Inflammatory macrophage treated with lipopolysaccharide for 4 hours (primary cell): ENCODE measurements around the gene GOLT1B.
A peak's percentile ranks its signal among the peaks of the same experiment; 100 is the strongest.
"Not testable (repeated sequence)": the region's sequence is repeated elsewhere in the genome, so short reads cannot be mapped to it uniquely, and the experiment has no call there.

ENCODE experiments used
- DNase-seq: peaks from one replicate; pipeline ENCODE4 v3.0.0-alpha.2; 2020

GOLT1B gene

DNA sequence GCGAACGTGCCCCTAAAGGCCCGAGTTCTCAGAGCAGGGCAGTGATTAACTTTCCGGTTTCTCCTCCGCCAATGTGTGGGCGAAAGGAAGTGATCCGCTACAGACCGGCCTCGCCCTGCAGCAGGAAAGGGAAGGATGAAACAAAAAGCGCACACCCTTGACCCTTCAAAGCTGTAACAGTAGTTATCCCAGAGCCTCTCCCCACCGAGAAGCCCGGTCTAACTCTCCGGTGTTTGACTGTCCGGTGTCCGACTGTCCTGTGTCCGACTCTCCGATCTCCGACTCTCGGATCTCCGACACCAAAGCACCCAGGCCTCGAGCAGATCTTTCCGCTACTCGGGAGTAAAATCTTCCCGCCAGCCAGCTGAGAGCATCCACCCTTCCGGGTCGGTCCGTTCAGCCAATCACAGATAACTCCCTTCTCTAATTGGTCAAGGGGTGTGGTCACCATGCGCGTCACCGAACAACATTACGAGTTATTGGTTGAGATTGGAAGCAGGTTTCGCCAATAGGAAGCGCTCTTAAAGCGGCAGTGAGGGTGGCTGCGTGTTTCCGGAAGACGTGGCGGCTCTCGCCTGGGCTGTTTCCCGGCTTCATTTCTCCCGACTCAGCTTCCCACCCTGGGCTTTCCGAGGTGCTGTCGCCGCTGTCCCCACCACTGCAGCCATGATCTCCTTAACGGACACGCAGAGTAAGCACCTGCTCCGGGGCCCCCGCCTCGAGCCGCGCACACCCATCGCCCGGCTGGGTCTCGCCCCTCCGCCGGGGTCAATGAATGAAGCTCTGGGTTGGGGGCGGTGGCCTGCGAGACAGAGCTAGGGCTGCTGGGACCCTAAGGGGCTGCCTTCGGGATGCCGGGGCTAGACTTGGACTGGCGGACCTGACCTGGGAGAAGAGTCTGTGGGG, at the start of gene GOLT1B, which contains the start of gene RECQL:
Gene GOLT1B (plus strand): TSS at position 532 of the 906 bp plus-strand sequence. CDS start 135 bp downstream, at position 667.
Gene RECQL (minus strand): TSS at position 378 of the 906 bp plus-strand sequence. CDS start 2,065 bp downstream, outside the sequence.
- peak; percentile 98 for DNase-seq

DNA sequence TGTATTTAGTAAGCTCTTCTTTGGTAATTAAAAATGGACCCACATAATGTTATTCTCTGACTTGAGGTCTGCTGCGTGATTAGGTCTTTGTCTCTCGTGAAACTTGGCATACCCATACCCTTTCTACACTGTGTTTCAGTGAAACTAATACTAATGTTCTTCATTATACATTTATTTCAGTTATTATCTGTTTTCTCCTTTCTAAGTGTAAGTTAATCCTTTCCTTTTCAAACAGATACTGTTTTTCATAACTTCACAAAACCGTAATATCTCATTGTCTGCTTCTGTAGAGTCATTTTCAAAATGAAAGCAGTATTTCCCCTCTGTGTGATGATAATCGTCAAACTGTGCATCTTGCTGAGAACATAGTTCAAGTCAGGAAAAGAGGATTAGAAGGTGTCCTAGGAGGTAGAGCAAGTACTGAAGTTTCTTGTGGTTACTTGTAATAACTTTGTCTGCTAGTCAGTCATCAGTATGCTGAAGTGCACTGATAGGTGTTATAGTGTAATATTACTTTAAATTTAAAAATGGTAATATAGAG, 48.2 kb upstream of the GOLT1B start:
- no peak for DNase-seq

DNA sequence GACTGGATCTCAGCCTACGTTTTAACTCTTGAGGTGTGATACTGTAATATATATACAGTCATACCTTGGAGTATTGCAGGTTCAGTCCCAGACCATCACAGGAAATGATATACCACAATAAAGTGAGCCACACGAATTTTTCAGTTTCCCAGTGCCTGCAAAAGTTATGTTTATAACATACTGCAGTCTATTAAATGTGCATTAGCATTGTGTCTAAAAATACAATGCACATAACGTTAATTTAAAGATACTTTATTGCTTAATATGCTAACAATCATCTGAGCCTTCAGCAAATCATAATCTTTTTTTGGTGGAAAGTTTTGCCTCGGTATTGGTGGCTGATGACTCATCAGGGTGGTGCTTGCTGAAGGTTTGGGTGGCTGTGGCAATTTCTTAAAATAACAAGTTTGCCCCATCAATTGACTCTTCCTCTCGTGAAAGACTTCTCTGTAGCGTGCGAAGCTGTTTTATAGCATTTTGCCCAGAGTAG, 45.3 kb upstream of the GOLT1B start:
- peak; percentile 74 for DNase-seq

GRCh38 chr12:21459474-21459873, 42.1 kb upstream of the GOLT1B start:
- no peak for DNase-seq

DNA sequence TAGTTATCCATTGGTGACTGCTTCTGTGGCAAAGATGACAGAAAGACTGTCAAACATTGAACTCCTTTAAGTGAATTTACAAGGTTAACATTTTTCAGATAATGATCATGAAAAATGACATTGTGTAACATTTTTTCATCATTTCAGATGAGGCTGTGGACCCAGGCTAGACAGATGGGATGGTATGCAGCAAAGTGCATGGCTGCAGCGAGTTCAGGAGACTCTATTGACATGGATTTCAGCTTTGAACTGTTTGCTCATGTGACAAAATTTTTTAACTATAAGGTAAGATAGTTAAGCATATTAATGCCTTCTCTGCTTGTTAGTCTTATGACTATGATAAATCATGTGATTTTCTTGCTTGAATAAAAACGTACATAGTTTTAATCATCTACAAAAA, 34.3 kb upstream of the GOLT1B start:
- not testable (repeated sequence) for DNase-seq

DNA sequence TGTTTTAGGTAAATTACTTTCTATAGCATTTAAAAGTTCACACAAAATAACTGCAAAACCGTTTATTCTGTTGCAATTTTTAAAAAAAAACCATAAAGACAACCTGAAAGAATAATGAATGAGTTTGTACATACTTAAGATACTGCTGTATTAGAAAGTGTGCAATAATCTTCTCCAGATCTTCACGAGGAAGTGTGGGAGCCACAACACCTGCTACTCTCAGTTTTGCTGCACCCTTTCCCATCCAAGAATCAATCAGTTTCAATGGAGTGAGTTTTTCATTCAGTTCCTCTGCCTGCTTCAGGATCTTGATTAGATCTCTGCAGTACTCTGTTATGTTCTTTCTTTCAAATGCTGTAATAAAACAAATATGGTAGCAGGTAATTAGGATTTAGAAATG, 30.3 kb upstream of the GOLT1B start:
- DNase-seq: no peak

DNA sequence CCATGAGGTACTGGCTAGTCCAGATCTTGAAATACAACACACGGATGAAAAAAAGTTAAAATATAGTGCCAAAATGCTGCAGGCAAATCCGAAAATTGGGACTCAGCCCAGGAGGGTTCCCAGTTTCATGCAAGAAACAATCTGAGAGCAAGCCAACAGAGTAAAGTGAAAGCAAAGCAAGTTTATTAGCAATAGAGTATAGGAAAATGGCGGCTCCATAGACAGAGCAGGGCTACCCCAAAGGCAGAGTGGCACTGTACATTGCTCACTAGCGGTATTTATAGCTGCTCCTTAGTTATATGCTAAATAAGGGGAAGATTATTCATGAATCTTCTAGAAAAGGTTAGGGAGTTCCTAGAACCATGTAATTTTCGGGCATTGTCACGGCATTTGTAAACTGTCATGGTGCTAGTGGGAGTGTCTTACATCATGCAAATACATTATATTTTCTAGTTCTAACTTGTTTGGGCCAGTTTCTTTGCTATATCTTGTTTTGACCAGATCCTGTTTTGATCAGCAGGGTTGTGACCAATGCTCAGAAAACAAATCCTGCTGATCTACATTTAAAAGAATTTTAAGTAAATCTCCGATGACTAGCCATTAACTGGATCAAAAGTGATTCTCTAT, 29.3 kb upstream of the GOLT1B start:
- no peak for DNase-seq

- no peak for DNase-seq
Measured at GRCh38 chr12:21475552-21475951, 26.0 kb upstream of the GOLT1B start.

GRCh38 chr12:21476949-21477348, 24.6 kb upstream of the GOLT1B start:
- DNase-seq: no peak

GRCh38 chr12:21478756-21479455, 22.7 kb upstream of the GOLT1B start:
- no peak for DNase-seq

DNA sequence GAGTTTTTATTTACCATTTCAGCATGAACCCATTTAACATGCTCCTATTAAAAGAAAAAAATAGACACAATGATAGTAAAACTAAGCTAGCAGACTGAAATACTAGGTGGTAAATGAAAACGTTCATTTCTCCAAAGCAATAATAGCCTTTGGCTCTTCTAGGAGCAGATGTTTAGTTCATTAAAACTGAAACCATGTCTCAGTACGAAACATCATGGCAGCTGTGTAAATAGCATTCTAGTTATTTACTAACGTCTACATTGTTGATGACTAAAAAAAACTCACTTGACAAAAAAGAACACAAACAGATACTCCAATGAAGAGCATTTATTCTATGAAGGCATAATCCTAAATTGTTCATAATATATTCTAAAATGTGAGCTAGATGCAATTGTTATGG, 18.1 kb upstream of the GOLT1B start:
- DNase-seq: no peak

- DNase-seq: no peak
Measured at GRCh38 chr12:21485998-21486397, 15.6 kb upstream of the GOLT1B start.

DNA sequence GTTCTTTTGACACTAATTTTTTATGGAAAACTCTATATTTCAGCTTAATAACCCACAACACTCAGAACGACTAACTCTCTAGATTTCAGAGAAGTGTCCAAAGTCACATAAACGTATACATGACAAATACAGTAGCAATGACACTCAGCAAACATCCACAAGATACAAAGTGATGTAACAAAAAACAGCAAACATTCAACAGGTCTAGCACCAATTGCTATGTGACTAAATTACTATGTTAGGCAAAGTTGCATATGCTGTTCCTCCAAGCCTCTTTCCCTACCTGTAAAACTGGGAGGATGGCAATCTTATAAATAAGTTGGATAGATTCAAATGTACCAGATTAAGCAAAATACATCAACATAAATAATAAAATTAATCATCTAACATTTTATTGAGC, 1.8 kb upstream of the GOLT1B start:
- DNase-seq: no peak

- DNase-seq: no peak
Measured at GRCh38 chr12:21500786-21501257, 767 bp upstream of the GOLT1B start.

DNA sequence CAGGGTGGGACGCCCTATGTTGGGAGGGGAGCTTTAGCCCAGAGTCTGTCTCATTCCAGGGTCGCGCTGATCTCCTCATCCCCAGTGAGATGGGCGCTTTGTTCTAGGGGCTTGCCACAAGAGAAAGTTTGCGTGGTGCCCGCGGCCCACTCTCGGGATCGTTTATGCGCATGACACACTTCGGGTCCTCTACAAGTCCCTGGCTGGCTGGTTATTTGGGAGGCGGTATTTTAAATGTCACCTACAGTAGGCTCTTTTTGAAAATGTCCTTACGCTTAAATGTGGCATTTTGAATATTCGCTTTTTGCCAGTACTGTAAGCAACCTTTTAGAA, 541 bp downstream of the GOLT1B start:
- peak; percentile 56 for DNase-seq

- DNase-seq: no peak
Measured at GRCh38 chr12:21502872-21503271, 1.3 kb downstream of the GOLT1B start.

DNA sequence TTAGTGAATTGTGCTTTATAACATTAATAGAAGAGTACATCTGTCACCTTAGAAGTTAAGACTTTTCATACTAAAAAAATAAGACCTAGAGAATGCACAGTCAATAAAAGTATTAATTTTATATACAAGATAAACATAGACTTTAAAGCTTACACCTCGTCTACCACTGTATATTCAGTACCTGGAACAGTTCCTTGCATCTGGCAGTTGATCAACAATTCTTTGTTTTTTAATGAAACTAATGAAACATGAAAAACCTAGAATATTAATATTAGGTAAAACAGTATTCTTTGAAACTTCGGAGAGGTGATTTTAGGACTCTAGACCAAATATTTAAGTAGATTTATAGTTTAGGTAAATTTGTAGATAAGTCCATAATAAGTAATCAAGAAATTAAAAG, 4.3 kb downstream of the GOLT1B start:
- no peak for DNase-seq

DNA sequence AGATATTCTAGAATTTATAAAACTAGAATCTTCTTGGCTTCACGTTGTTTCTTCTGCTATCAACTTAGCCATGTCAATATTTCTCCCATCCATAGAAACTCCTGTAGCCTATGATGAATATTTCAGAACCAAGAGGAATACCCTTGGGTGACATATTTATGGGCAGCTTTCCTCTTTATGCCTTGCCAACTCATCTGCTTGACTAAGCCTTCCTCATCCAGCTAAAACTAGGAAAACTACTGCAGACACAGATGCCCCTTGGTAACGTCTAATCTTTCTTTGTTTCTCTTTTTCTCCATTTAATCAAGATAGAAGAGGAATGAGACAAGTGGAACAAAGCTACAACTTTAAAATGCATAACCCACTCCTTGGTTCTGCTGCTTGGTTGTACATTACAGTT, 6.3 kb downstream of the GOLT1B start:
- no peak for DNase-seq

DNA sequence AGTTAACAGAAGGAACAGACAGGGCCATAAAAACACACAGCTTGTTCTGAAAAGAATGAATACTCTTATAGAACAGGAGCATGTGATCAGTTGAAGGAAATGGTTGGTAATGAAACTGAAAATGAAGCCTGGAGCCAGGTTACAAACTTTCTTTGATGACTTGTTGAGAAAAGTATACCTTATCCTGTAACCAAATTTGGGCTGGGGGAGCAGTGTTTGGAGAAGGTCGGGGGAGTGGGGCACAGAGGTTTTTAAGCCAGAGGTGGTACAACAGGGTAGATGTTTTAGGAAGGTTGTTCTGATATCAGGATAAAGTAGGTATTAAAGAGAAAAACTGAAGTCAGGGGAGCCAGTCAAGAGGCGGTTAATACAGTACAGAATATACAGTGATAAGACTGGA, 8.2 kb downstream of the GOLT1B start:
- DNase-seq: no peak

DNA sequence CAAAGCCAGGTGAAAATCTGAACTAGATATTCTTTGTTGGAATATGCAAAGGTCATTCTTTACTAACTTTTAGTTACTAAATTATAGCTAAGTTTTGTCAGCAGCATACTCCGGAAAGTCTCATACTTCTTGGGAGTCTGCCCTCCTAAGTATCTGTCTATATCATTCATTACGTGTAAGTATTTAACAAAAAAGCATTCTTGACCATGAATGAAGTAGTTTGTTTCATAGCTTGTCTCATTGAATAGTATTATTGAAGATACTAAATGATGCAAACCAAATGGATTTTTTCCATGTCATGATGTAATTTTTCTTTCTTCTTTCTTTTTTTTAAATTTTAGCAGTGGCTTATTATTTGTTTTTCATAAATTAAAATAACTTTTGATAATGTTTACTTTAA, 14.7 kb downstream of the GOLT1B start:
- DNase-seq: no peak

- no peak for DNase-seq
Measured at GRCh38 chr12:21518451-21518850, 16.9 kb downstream of the GOLT1B start.

DNA sequence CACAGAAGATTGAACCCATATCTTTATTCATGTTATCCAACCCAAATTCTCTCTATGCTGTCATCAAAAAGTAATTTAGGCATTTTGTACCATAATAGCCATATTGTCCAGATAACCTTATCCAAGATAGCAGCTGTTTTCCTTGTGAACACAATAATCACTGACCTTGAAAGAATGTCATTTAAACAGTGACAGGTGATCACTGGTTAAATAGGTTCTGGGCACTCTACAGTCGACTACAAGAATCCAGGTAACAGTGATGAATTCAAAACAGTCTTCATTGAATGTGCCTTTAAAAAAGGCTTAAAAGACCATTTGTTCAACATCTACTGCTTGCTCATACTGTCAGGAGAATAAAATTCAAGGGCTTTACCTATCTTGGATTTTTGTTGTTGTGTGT, 20.0 kb downstream of the GOLT1B start:
- DNase-seq: no peak

DNA sequence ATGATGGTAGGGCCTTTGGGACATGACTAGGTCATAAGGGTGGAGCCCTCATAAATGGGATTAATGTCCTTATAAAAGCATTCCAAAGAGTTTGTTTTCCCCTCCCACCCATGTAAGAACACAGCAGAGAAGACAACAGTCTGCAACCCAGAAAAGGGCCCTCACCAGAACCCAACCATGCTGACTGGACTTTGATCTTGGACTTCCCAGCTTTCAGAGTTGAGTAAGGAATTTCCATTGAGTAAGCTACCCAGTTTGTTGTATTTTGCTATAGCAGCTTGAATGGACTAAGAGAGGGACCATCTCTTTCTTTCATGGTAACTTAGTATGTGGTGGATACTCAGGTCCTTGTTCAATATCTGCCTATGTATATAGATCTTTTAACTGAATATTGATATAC, 21.6 kb downstream of the GOLT1B start:
- no peak for DNase-seq
